Endometrium (tissue), 2 donors: ENCODE results near the gene SNED1.

Experiments
- FAIRE-seq: peaks from 2 replicates; lab custom pipeline; 2012; peaks lifted over from hg19 to GRCh38; lab: Jason Lieb, UNC
- donor health status: control.
- donor health status: control.

Gene SNED1

DNA sequence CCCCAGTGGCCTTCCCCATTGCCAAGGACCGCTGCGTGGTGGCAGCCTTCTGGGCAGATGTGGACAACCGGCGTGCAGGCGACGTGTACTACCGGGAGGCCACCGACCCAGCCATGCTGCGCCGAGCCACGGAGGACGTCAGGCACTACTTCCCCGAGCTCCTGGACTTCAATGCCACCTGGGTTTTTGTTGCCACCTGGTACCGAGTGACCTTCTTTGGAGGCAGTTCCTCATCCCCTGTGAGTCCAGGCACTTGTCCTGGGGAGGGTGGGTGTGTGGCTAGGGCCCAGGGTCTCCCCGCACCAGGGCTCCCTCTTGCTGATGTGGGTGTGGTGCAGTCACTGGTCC lies 31.9 kb downstream of the SNED1 start:
- no peak for FAIRE-seq

DNA sequence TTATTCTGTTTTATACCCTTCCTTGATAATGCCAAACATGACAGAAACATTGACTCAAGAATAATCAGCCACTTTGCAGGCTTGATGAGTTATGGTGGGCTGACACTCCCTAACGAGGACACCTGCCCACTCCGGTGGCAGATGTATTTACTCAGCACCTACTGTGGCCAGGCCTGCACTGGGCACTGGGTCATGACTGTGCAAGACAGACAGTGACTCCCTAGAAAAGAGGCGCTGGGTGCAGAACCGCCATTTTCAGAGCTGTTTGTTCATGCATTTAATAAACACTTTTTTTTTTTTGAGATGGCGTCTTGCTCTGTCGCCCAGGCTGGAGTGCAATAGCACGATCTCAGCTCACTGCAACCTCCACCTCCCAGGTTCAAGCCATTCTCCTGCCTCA lies 32.5 kb downstream of the SNED1 start:
- no peak for FAIRE-seq

DNA sequence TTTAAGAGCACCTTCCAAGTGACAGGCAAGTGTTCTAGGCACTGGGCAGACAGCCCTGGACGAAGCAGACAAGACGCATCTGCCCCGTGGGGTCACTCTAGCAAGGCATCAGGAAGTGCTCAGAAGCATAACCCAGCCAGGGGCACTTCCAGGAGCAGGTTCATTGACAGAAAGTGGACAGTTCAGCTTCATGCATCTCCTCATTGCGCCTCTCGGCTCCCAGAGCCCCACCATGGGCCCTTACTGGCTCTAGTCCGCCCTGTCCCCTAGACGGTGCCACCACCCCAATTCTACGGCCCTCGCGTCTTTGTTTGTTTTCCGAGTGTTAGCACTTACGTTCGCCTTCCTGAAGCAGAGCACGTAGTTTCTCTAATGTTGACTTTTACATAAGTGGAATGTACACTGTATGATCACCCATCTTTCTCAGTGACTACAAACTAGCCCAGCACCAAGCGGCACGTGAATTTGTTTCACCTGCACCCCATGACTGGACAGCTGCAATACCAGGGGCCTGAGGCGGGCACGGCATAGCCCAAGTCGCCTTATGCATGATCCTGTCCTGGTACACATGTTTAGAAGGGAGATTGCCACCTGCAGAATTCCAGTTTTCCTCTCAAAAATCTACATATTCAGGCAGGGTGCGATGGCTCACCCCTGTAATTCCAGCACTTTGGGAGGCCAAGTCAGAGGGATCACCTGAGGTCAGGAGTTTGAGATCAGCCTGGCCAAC lies 33.2 kb downstream of the SNED1 start:
- no peak for FAIRE-seq

DNA sequence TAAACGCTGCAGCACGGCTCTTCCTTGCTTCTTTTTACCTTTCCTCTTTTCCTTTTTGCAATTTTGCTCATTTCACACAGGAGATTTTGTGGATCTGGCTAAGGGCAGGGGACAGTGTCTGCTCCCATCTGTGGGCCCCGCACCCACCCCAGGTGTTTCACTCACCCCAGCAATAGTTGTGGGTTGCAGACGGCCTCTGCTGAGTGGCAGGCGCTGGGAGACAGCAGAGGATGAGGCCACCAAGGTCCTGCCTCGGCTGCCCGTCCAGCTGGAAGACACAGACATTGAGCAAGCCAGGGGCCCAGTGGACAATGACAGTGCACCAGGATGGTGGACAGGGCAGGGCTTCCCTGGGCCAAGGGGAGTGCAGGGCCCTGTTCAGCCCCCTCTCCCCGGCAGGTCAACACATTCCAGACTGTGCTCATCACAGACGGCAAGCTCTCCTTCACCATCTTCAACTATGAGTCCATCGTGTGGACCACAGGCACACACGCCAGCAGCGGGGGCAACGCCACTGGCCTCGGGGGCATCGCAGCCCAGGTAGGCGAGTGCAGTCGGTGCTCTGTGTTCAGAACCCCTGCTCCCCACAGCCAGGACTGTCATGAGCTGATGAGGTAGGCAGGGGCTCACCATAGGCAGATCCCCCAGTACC lies 35.0 kb downstream of the SNED1 start:
- FAIRE-seq: no peak

DNA sequence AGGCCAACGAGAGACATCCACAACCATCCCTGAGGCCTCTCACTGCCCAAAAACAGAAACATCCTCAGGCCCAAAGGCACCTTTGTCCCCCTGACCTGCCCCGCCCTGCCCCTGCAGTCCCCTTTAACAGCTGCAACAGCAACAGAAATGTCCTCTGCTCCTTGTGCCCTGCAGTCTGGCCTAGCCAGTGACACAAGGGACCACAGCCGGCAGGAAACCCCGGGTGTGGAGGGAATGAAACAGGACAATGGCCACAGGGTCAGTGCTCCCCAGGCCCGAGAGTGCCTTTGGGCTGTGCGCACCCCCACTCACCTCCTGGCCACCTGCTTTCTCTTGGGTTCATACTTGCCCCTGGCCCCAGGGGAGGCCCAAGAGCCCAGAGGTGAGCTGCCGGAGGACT lies 35.6 kb downstream of the SNED1 start:
- no peak for FAIRE-seq

DNA sequence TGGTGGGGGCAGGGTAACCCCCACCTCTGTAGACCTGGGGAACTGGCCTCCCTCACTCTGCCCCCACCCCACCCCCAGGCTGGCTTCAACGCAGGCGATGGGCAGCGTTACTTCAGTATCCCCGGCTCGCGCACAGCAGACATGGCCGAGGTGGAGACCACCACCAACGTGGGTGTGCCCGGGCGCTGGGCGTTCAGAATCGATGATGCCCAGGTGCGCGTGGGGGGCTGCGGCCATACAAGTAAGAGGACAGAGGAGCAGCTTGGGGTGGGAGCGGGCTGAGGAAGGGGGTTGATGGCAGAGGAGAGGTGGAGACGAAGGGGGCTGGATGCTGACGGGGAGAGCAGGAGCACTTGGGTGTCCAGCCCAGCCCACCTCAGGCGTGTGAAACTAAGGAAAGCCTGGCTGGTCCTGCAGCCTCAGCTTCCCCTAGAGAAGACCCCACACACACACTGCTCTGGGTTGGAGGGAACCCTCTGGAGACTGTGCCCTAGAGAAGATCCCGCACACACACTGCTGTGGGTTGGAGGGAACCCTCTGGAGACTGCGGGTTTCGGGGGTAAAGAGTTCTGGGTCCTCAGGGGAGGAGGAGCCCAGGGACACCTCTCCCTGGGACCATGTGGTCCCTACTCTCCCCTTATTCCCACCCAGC lies 36.2 kb downstream of the SNED1 start:
- FAIRE-seq: no peak

DNA sequence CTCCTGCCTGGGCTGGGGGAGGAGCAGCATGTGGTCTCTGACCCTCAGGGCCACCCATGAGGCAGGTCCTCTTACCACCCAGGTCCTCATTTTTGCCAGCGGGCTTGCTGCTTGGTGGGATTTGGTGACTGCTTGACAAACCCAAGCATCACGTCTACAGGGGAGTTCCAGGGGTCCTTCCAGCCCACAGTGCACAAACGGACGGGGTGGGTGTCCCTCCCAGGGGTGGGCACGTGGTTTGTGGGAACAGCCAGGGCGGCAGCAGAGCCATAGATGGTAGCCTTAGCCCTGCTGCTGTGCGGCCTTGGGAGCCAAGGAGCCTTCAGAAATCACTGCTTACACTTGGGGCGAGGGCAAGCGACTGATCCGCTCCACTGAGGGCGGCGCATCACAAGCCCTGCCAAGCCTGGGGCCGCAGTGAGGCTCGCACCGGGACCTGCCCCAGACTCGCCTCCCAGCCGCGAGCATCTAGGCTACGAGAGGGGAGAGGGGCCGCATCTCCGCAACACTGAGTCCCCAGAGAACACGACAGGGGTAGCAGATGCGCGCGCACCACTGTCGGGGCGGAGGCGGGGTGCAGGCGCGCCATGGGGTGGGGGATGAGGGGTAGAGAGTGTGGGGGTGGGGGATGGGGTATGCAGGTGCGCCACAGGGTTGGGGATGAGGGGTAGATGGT lies 36.9 kb downstream of the SNED1 start:
- FAIRE-seq: no peak

DNA sequence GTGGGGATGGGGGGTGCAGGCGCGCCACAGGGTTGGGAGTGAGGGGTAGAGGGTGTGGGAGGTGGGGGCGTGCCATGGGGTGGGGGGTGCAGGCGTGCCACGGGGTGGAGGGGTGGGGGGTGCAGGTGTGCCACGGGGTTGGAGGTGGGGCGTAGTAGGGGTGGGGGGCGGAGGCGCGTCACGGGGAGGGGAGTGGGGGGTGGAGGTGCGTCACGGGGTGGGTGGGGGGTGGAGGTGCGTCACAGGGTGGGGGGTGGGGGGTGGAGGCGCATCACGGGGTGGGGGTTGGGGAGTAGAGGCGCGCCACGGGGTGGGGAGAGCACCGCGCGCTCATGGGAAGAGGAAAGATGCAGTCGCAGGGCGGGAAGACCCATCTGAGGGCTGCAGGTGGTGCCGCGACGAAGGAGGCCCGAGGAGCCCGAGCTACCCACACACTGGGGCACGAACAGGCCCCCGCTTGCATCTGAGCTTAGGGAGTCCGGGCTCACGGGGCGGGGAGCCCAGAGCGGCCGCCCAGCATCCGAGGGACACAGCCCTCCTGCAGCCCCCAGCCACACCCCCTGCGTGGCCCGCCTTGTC lies 37.5 kb downstream of the SNED1 start:
- no peak for FAIRE-seq

DNA sequence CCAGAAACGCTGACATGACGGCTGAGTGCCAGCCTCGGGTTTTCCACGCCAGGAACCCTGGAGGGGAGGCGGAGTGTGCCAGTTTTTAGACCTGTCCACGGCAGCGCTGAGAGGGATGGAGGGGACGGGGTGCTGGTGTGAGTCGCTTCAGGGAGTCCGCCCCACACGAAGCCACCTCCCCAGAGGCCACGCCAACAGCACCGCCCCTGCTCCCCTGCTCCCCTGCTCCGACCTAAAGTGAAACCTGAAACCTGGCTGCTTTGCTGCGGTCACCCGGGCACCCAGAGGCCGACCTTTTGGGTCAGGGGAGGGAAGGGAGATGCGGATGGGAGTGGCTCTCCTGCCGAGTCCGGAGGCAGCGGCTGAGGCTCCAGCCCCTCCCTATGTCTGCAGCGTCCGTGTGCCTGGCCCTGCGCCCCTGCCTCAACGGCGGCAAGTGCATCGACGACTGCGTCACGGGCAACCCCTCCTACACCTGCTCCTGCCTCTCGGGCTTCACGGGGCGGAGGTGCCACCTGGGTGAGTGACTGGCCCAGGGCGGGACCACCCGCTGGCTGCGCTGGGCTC lies 38.1 kb downstream of the SNED1 start:
- no peak for FAIRE-seq

DNA sequence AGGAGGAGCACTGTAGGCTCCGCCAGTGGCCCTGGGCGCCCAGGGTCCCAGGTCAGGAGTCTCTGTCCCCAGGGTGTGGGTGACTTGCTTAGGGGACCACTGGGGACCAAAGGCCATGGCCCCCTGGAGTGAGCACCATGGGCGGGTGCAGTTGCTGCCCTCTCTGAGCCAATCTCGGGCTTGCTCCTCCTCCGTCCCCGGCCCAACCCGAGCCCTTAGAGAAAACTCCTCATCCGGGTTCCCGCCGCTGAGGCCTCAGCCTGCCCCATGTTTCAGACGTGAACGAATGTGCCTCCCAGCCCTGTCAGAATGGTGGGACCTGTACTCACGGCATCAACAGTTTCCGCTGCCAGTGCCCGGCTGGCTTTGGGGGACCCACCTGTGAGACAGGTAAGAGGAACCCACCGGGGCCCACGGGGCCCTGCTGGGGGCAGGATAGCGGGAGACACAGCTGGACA lies 38.6 kb downstream of the SNED1 start:
- no peak for FAIRE-seq

DNA sequence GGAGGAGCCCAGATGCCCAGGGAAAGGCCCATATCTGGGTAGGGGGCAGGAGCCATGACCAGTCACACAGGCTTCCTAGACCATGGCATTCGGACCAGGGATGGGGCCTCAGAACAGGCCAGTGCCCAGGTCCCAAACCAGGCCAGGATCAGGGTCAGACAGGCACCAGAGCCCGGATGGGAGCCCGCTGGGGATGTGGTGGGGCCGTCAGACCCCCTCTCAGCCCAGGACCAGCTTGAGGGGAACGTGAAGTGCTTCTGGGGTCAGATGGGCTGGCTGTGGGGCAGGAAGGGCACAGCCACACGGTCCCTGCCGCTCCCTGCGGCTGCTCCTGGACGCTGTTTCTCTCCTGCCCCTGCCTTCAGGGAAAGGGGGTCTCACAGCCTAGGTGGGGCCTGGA lies 39.1 kb downstream of the SNED1 start:
- no peak for FAIRE-seq

DNA sequence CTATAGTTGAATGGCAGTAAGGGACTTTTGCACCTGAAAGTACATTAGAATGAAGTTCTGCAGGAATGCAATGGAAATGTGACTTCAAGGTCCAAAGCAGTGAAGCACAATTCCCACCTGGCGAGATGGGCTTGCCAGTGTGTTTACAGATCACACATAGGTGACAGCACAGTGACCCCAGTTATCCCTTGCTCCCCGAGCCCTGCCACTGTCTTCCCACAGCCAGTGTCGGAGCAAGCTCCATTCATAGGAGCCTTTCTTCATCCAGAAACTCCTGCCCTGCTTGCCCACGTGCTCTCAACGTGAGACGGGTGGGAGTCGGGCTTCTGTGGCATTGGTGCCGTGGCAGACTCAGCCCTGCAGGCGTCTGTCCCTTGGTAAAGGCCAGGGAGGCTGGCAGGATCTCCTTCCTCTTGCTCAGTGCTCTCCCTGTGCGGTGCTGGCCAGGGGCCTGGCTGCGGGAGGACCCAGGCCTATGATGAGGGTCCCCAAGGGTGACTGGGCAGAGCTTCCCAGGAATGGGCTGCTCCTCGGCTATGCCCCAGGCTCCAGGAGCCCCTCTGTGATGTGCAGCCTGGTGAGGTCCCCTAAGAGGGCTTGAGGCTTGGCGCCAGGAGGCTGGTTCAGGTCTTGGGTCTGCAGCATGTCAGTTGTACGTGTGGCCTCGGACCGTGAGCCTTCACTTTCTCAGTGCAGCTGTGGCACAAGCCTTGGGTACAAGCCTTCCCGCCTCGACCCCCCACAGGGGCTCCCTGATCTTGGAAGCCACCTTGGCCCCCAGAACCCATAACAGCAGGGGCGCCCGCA lies 40.2 kb downstream of the SNED1 start:
- no peak for FAIRE-seq

DNA sequence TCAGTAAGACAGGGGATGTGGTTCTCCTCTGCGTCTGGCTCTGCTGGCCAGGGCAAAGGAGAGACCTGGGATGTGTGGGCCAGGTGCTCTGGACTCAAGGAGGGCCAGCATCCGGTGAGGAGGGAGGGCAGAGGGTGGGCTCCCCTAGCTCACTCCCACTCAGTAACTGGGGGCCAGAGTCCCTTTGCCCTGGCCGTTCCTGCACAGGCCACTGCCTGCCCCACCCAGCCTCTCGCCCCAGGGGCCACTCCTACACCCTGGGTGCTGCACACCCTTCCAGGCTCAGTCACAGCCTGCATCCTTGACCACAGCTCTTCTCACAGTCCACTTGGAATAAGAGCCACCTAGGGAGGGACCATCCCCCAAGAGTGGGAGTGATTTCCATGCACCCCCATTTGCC lies 41.0 kb downstream of the SNED1 start:
- FAIRE-seq: no peak

DNA sequence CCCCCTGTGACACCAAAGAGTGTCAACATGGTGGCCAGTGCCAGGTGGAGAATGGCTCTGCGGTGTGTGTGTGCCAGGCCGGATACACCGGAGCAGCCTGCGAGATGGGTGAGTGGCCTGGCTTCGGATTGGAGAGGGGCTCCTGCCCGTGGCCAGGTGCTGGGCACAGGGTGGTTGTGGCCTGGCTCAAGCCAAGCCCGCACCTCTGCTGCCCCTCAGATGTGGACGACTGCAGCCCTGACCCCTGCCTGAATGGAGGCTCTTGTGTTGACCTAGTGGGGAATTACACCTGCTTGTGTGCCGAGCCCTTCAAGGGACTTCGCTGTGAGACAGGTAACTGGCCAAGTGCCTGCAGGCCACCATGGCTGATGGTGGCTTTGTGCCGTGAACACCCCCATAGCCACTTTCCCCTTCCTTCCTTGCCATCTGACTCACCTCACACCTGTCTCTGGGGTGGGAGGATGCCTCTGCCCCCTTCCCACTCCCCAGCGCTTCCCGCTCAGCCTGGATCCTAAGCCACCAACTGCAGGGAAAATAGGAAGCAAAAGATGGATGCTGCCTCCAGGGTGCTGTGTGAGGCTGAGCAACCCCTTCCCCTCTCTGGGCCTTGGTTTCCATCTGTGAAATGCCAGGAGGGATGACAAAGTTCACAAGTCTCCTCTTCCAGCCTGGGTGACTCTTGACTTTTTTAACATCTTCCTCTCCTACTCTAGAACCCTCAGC lies 41.8 kb downstream of the SNED1 start:
- no peak for FAIRE-seq

DNA sequence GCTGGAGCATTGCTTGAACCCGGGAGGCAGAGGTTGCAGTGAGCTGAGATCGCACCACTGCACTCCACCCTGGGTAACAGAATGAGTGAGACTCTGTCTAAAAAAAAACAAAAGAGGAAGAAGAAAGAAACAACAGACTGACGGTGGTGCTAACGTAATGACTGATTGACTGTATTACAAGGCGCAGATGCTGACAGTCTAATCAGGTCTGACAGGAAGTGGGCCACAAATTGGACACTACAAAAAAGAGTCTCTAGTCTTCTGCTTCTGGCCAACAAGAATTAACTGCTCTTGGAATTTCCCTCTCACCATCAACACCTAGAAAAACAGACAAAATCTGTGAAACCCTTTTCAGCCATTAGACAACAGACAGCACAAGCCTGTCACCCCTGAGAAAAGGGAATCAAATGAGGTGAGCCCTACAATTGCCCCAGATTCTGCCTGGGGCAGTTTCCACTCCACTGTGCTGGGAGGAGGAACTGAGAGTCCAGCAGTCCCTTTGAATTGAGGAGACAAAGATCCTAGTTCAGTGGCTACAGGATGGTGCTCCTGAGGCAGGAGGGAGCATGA lies 43.3 kb downstream of the SNED1 start:
- FAIRE-seq: no peak

DNA sequence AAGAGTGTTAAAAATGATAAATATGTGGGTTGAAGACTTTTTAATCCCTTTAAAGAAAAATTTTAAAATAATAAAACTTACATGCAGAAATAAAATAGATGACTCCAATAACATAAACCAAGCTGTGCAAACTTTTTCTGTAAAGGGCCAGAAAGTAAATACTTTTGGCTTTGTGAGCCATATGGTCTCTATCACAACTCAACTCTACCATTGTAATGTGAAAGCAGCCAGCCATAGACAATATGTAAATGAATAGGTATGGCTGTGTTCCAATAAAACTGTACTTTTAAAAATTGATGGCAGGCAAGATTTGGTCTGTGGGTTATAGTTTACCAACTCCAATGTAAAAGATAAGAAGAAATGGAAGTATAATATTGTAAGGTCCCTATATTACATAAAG lies 45.2 kb downstream of the SNED1 start:
- FAIRE-seq: peak; percentile 8

DNA sequence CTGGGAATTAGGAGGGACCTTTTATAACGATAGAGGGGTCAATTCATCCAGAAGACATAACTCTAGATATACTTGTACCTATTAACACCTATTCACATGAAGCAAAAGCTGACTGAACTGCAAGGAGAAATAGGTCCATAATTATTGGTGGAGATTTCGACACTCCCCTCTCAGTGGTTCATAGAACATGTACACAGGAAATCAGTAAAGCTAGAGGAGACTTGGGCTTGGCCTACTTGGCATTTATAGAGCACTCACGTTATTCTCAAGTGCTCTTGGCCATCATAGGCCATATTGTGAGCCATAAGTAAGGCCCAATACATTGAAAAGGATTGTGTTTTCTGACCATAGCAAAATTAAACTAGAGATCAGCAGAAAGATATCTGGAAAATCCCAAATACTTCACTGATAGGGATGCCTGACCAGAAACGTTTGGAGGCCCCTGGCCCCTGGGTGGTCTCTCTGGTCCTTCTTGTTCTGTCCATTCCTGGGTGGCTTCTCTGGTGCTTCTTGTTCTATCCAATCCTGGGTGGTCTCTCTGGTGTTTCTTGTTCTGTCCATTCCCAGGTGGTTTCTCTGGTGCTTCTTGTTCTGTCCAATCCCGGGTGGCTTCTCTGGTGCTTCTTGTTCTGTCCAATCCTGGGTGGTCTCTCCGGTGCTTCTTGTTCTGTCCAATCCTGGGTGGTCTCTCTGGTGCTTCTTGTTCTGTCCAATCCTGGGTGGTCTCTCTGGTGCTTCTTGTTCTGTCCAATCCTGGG lies 49.0 kb downstream of the SNED1 start:
- FAIRE-seq: no peak

DNA sequence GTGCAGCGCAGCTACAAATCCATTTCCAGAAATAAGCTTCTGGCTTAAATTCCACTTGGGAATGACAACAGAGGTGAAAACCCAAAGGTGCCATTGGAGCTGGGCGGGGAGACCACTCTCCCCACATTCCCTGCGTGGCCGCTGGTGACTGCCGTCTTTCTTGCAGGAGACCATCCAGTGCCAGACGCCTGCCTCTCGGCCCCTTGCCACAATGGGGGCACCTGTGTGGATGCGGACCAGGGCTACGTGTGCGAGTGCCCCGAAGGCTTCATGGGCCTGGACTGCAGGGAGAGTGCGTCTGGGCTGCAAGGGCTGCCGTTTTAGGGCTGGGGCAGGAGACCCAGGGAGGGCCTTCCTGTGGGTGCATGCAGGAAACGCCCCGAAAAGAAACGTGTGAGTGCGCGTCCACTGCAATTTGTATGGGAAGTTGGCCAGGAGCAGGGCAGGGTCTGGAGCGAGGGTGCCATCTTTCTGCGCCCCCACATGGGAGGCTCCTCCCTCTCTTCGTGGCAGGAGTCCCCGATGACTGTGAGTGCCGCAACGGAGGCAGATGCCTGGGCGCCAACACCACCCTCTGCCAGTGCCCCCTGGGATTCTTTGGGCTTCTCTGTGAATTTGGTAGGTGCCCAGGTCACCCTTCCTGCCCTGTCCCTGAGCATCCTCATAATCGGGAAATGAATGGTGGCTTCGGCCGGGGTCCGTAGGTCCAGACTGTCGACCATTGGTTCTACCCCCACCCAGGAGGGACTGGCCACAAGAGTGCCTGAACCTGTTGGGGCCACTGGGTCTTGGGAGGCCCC lies 49.9 kb downstream of the SNED1 start:
- FAIRE-seq: no peak

DNA sequence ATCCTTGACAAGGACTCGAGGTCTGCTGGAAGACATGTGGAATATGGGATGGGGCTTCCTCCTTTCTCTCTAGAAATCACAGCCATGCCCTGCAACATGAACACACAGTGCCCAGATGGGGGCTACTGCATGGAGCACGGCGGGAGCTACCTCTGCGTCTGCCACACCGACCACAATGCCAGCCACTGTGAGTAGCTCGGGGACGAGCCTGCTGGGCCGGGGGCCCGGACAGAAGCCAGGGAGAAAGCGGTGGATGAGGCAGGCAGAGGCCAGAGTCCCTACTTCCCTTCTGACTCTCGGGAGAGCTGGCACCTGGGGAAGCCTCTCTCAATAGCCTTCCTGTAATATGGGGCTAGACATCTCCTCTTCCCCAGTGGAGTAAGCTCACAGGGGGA lies 50.5 kb downstream of the SNED1 start:
- no peak for FAIRE-seq
